Measurements from ENCODE around the gene ACTR3.

DNA sequence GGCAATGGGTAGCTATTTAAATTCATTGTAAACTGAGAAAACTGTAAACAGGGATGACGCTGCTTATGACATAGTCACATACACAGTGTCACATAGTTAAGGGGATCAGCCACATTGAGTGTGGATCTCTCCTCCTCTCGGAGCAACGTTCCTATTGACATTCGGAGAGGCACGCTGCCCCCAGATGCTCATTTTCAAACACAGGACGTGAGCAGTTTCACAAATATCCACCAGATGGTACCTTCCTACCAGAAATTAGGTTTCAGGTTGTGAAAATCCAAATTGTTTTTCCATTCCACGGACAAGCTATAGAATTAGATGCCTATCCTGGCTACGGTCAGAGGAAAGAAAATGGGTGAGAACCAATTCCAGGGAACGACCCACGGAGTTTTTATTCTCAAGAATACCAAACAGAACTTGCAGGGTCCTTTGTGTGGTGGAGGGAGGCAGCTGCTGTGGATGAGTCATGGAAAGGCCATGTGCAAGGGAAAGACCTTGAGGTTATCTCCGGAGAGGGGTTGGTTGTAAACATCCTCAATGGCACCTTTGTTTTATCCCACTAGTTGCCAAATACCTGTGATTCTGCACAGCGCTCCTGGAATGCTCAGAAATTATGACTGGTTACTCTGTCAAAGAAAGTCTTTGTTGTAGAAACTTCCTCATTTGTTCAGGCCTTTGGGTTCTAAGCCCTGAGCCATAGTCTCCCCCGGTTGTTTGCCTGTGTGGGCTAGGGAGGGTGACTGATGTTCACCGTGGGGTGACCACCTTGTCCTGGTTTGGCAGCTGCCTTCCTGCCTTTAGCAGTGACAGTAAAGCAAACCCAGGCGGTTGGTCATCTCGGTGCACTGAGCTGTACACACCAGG, 88.0 kb downstream of the ACTR3 start:
- no peak for TF ChIP-seq POLR2A (IDR thresholded peaks at IDR 0.05)
- TF ChIP-seq, protein P1, sequence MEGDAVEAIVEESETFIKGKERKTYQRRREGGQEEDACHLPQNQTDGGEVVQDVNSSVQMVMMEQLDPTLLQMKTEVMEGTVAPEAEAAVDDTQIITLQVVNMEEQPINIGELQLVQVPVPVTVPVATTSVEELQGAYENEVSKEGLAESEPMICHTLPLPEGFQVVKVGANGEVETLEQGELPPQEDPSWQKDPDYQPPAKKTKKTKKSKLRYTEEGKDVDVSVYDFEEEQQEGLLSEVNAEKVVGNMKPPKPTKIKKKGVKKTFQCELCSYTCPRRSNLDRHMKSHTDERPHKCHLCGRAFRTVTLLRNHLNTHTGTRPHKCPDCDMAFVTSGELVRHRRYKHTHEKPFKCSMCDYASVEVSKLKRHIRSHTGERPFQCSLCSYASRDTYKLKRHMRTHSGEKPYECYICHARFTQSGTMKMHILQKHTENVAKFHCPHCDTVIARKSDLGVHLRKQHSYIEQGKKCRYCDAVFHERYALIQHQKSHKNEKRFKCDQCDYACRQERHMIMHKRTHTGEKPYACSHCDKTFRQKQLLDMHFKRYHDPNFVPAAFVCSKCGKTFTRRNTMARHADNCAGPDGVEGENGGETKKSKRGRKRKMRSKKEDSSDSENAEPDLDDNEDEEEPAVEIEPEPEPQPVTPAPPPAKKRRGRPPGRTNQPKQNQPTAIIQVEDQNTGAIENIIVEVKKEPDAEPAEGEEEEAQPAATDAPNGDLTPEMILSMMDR (IDR thresholded peaks at IDR 0.05), result peak in 3 of 4 experiments; percentile 3 to 42 (median 5)
